Activated CD4-positive, alpha-beta T cell treated with anti-CD3 and anti-CD28 coated beads, Interleukin-2, Interleukin-6, amounts not matched to agents 100 ng/mL and 50 ng/mL, durations not matched to agents 16 hours and 8 hours (primary cell): Measurements from ENCODE around the gene ABCB11.
"Not testable (repeated sequence)": the region's sequence is repeated elsewhere in the genome, so short reads cannot be mapped to it uniquely, and the experiment has no call there.

Experiments
- DNase-seq: peaks from one replicate; pipeline ENCODE4 v3.0.0-alpha.2; 2020

The ABCB11 gene

GRCh38 chr2:168874368-168875054 is 156.6 kb downstream of the ABCB11 start:
- DNase-seq = no peak

- DNase-seq = not testable (repeated sequence)
These were observed 160.3 kb downstream of the ABCB11 start for GRCh38 chr2:168870824-168871223.
